B cell (primary cell): ENCODE results near the gene ARL4C. TPM values are rescaled to one million over a fixed set of nuclear protein-coding genes. Genes with fewer than 3 reads are reported as not detected.

Experiments
- ATAC-seq: fragments of 200-7000 bp; cut with Tn5 transposase; one replicate; pipeline ENCODE4 v1.10.0; 2021; ENCODE audit warnings: low read depth, mild to moderate bottlenecking, moderate number of reproducible peaks, moderate library complexity
- CTCF ChIA-PET: fragments of 350-600 bp; sonication (Branson Sonifier 250); formaldehyde crosslinking; loops from one replicate; lab custom pipeline; 2021; ENCODE audit warnings: antibody characterized with exemption, inconsistent platforms; lab: Charles Lee
- POLR2A ChIA-PET: fragments of 350-600 bp; sonication (Branson Sonifier 250); formaldehyde crosslinking; loops from one replicate; lab custom pipeline; 2021; ENCODE audit warnings: antibody characterized with exemption; lab: Charles Lee
- DNase-seq: peaks from one replicate; pipeline ENCODE4 v3.0.0; 2013
- H2AFZ ChIP-seq: 2 replicates; pipeline ENCODE4 v1.6.1; 2012; ENCODE audit warnings: mild to moderate bottlenecking, low read depth, low read length; ENCODE audit not compliant: insufficient read depth, poor library complexity, severe bottlenecking
- H3K27ac ChIP-seq, 2 donors: 1 replicate in 1 of 2; 2 replicates in 1 of 2; pipeline ENCODE4 v1.5.1; 2012 to 2013; ENCODE audit warnings: low read length in 2 of 2, mild to moderate bottlenecking in 2 of 2, moderate library complexity in 1 of 2
- H3K27me3 ChIP-seq, 4 experiments: fragments of 200-600 bp in 1 of 4; sonication (generic) in 1 of 4; replicated peaks in 1 of 4; 1 replicate in 2 of 4; 2 replicates in 2 of 4; pipeline versions ENCODE4 v1.6.1 to v1.7.0; 2013 to 2016; ENCODE audit warnings: low read length in 3 of 4, mild to moderate bottlenecking in 2 of 4, mixed read lengths in 1 of 4, moderate library complexity in 1 of 4; ENCODE audit not compliant: insufficient read depth in 4 of 4, control insufficient read depth in 3 of 4; ENCODE audit errors: control extremely low read depth in 1 of 4
- H3K36me3 ChIP-seq, 2 experiments: replicated peaks in 1 of 2; 1 replicate in 1 of 2; 2 replicates in 1 of 2; pipeline versions ENCODE4 v1.6.1 to v1.7.1; 2013; ENCODE audit warnings: low read length in 1 of 2; ENCODE audit not compliant: insufficient read depth in 2 of 2, control insufficient read depth in 1 of 2; ENCODE audit errors: control extremely low read depth in 1 of 2, extremely low read depth in 1 of 2
- H3K4me1 ChIP-seq, 2 donors: fragments of 200-600 bp in 1 of 2; sonication (generic) in 1 of 2; 1 replicate in 1 of 2; 2 replicates in 1 of 2; pipeline versions ENCODE4 v1.5.1 to v1.6.1; 2013 to 2017; ENCODE audit warnings: low read length in 2 of 2; ENCODE audit not compliant: control insufficient read depth in 2 of 2, insufficient read depth in 2 of 2
- H3K4me2 ChIP-seq: replicated peaks from 2 replicates; pipeline ENCODE3; 2012; ENCODE audit warnings: mild to moderate bottlenecking, low read depth, low read length; ENCODE audit not compliant: poor library complexity, severe bottlenecking
- H3K4me3 ChIP-seq, 5 experiments: fragments of 200-600 bp in 1 of 5; sonication (generic) in 1 of 5; 1 replicate in 3 of 5; 2 replicates in 2 of 5; pipeline versions ENCODE4 v1.5.1 to v1.7.0; 2011 to 2016; ENCODE audit warnings: low read length in 4 of 5, mild to moderate bottlenecking in 4 of 5, low read depth in 2 of 5, control low read depth in 1 of 5, moderate library complexity in 1 of 5; ENCODE audit not compliant: insufficient read depth in 1 of 5; ENCODE audit errors: control extremely low read depth in 1 of 5, extremely low read depth in 1 of 5
- H3K79me2 ChIP-seq: fragments of 200-600 bp; sonication (generic); one replicate; pipeline ENCODE4 v1.6.0; 2016; ENCODE audit warnings: low read length; ENCODE audit not compliant: control insufficient read depth, insufficient read depth
- H3K9ac ChIP-seq: fragments of 200-600 bp; sonication (generic); 2 replicates; pipeline ENCODE4 v1.6.1; 2017; ENCODE audit warnings: mild to moderate bottlenecking, low read length, moderate library complexity
- H3K9me3 ChIP-seq, 3 donors: one replicate each; pipeline versions ENCODE4 v1.6.1 to v1.7.1; 2013; ENCODE audit warnings: low read length in 2 of 3; ENCODE audit not compliant: control insufficient read depth in 2 of 3, insufficient read depth in 1 of 3; ENCODE audit errors: control extremely low read depth in 1 of 3
- H4K20me1 ChIP-seq: 2 replicates; pipeline ENCODE4 v1.6.0; 2012; ENCODE audit warnings: mild to moderate bottlenecking, low read length; ENCODE audit not compliant: insufficient read depth, control insufficient read depth, poor library complexity, severe bottlenecking
- H3K27ac Mint-ChIP-seq: one replicate; pipeline ENCODE4 v1.8.0; 2021; ENCODE audit warnings: mixed read lengths
- H3K27me3 Mint-ChIP-seq: one replicate; pipeline ENCODE4 v1.8.0; 2021; ENCODE audit warnings: mixed read lengths
- H3K4me1 Mint-ChIP-seq: one replicate; pipeline ENCODE4 v1.8.0; 2021; ENCODE audit warnings: mixed read lengths
- H3K4me3 Mint-ChIP-seq: one replicate; pipeline ENCODE4 v1.8.0; 2021; ENCODE audit warnings: mixed read lengths
- H3K9me3 Mint-ChIP-seq: one replicate; pipeline ENCODE4 v1.8.0; 2022; ENCODE audit warnings: mixed read lengths; ENCODE audit not compliant: insufficient read depth
- EZH2 ChIP-seq: IDR thresholded peaks from 2 replicates; pipeline ENCODE4 v1.6.1; 2012; ENCODE audit warnings: borderline replicate concordance, low read depth, mild to moderate bottlenecking, moderate library complexity, low read length; ENCODE audit not compliant: insufficient read depth, poor library complexity, severe bottlenecking
- WGBS: methylation state at CpG from one replicate; pipeline ENCODE4 v1.1.5; 2013; ENCODE audit warnings: missing lambda C conversion rate; ENCODE audit not compliant: insufficient coverage; 5-methylcytosine and 5-hydroxymethylcytosine counted together
- intact Hi-C: fragments of 100-400 bp; cut with micrococcal nuclease; formaldehyde crosslinking; loops from one replicate; pipeline ENCODE4 v1.10.0; 2022
- polyA plus RNA-seq: library from polyadenylated mRNA; depleted of rRNA; stranded (reverse); fragments of >200 nt; gene quantifications from 2 replicates; pipeline ENCODE4 v1.2.3, GENCODE V29; 2012
- total RNA-seq, 2 donors: library from RNA; stranded (reverse); fragments of 120-200 nt in 1 of 2; gene quantifications; 1 replicate in 1 of 2; 2 replicates in 1 of 2; pipeline versions ENCODE4 v1.2.3 to v1.2.4, GENCODE V29; 2013 to 2022
- TF ChIP-seq, protein P1 (sequence below): fragments of 200-600 bp; IDR thresholded peaks from one replicate; pipeline ENCODE4 v1.8.0; 2022; ENCODE audit warnings: antibody characterized with exemption, mild to moderate bottlenecking

The ARL4C gene
- total and polyA plus RNA-seq, 2 donors (not counting 1 experiment from before 2014, with no cell fraction given) = 20.2 to 22.5 TPM

- H4K20me1 ChIP-seq = no peaks in the 10 kb centered on the region
- peaks cover 6% of the 10 kb centered on the region for H3K4me1 Mint-ChIP-seq
- no peak overlapping the region for H3K9ac ChIP-seq
- no peaks in the 10 kb centered on the region for H3K36me3 ChIP-seq
- intact Hi-C loops = no loop called here
- ChIA-PET CTCF (no interaction called here), POLR2A (no interaction called here)
- no peak overlapping the region for H3K4me3 Mint-ChIP-seq
- peaks cover 3% of the 10 kb centered on the region for H3K27me3 Mint-ChIP-seq
- peaks cover 0 to 25% (median 0%) of the 10 kb centered on the region in 3 donors for H3K9me3 ChIP-seq
- H3K27me3 ChIP-seq = no peaks in the 10 kb centered on the region
- TF ChIP-seq, protein P1, sequence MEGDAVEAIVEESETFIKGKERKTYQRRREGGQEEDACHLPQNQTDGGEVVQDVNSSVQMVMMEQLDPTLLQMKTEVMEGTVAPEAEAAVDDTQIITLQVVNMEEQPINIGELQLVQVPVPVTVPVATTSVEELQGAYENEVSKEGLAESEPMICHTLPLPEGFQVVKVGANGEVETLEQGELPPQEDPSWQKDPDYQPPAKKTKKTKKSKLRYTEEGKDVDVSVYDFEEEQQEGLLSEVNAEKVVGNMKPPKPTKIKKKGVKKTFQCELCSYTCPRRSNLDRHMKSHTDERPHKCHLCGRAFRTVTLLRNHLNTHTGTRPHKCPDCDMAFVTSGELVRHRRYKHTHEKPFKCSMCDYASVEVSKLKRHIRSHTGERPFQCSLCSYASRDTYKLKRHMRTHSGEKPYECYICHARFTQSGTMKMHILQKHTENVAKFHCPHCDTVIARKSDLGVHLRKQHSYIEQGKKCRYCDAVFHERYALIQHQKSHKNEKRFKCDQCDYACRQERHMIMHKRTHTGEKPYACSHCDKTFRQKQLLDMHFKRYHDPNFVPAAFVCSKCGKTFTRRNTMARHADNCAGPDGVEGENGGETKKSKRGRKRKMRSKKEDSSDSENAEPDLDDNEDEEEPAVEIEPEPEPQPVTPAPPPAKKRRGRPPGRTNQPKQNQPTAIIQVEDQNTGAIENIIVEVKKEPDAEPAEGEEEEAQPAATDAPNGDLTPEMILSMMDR = no peak
- TF ChIP-seq EZH2 = no peak
- peaks cover 2% of the 10 kb centered on the region for H3K9me3 Mint-ChIP-seq
- no peak for DNase-seq
- 100% methylated on average over 4 of the region's 7 CpGs for WGBS
- no peak for ATAC-seq
- H3K79me2 ChIP-seq = no peaks in the 10 kb centered on the region
- no peak overlapping the region for H3K27ac ChIP-seq
- H3K4me1 ChIP-seq = peaks cover 0 to 6% of the 10 kb centered on the region in 2 donors
- H3K27ac Mint-ChIP-seq = no peak overlapping the region
- H3K4me2 ChIP-seq = no peak overlapping the region
- H2AFZ ChIP-seq = no peak overlapping the region
- H3K4me3 ChIP-seq = no peak overlapping the region
These were observed 20.1 kb downstream of the ARL4C start for GRCh38 chr2:234476766-234477165.

DNA sequence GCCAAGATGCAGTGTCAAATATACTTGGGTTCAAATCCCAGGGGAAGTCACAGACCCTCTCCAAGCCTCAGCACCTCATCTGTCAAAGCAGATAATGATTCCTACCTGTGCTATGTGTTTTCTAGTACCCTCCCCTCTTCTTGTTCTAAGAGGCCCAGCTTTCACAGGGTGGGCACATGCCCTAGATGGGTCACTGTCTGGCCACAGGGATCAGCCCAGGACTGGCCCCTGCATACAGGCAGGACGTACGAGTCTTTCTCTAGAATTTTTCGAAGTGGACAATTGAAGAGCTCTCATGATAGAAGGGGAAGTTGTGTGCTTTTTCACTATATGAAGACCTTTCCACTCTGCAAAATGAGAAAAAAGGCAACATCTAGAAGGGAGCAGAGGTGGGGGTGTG is 22.2 kb downstream of the ARL4C start:
- no peak overlapping the region for H3K9ac ChIP-seq
- H3K27ac Mint-ChIP-seq = no peak overlapping the region
- DNase-seq (no peak), ATAC-seq (no peak)
- H3K4me1 ChIP-seq = peaks cover 0 to 6% of the 10 kb centered on the region in 2 donors
- ChIA-PET POLR2A (no interaction called here), CTCF (no interaction called here)
- intact Hi-C loops = no loop called here
- 100% methylated on average over 2 of the region's 3 CpGs for WGBS
- H3K27me3 ChIP-seq = no peaks in the 10 kb centered on the region
- no peaks in the 10 kb centered on the region for H3K36me3 ChIP-seq
- peaks cover 3% of the 10 kb centered on the region for H3K27me3 Mint-ChIP-seq
- no peaks in the 10 kb centered on the region for H3K79me2 ChIP-seq
- H3K9me3 Mint-ChIP-seq = peaks cover 2% of the 10 kb centered on the region
- no peak overlapping the region for H3K27ac ChIP-seq
- H3K4me3 Mint-ChIP-seq = no peak overlapping the region
- H3K4me2 ChIP-seq = no peak overlapping the region
- peaks cover 0 to 30% (median 0%) of the 10 kb centered on the region in 3 donors for H3K9me3 ChIP-seq
- H3K4me3 ChIP-seq = no peak overlapping the region
- H3K4me1 Mint-ChIP-seq = peaks cover 6% of the 10 kb centered on the region
- TF ChIP-seq, protein P1 = no peak
- TF ChIP-seq EZH2 = no peak
- H2AFZ ChIP-seq = no peak overlapping the region
- no peaks in the 10 kb centered on the region for H4K20me1 ChIP-seq
